ENCODE measurements around the gene FNBP1L.
"Not testable (repeated sequence)": the region's sequence is repeated elsewhere in the genome, so short reads cannot be mapped to it uniquely, and the experiment has no call there.

FNBP1L gene

GRCh38 chr1:93474321-93474720 lies 26.4 kb downstream of the FNBP1L start:
- TF ChIP-seq KLF9 (tag by site-specific recombination; IDR thresholded peaks at IDR 0.05; ENCODE audit: low read depth) (no peak), ZBTB11 (tag by site-specific recombination; conservative IDR thresholded peaks at IDR 0.05; ENCODE audit: low read depth) (no peak)
- POLR2A ChIA-PET, result no interaction called here
- Histone ChIP-seq H3K4me3 (ENCODE audit: low read depth, low read length) (no peak overlapping the region), H3K9me3 (ENCODE audit: control insufficient read depth, insufficient read depth, low read depth, low read length) (no peaks in the 10 kb centered on the region), H3K27ac (ENCODE audit: extremely low read depth, low read depth, low read length) (no peak overlapping the region), H3K36me3 (ENCODE audit: control insufficient read depth in 2 of 2, insufficient read depth in 1 of 2, low read length in 2 of 2) (no peaks in the 10 kb centered on the region), H3K4me1 (ENCODE audit: control insufficient read depth, insufficient read depth, low read length) (peaks cover 12% of the 10 kb centered on the region)
- CTCF ChIA-PET, result interaction anchor here (0.6 kb wide), 1 partner anchor 51 kb away, joined by 3 read pairs; no protein-coding TSS in a partner anchor

- no peak overlapping the region for H3K4me3 ChIP-seq (ENCODE audit: low read depth, low read length)
- peaks cover 12% of the 10 kb centered on the region for H3K4me1 ChIP-seq (ENCODE audit: control insufficient read depth, insufficient read depth, low read length)
- ChIA-PET CTCF (interaction anchor here (0.6 to 1.1 kb wide), 2 partner anchors 15 to 77 kb away, joined by 3 to 4 read pairs; no protein-coding TSS in a partner anchor), POLR2A (no interaction called here)
- TF ChIP-seq ZNF626 (tag by site-specific recombination; IDR thresholded peaks at IDR 0.05) (no peak), ZNF292 (tag by site-specific recombination; IDR thresholded peaks at IDR 0.05; ENCODE audit: borderline replicate concordance, low read depth) (no peak), ZBTB20 (tag by site-specific recombination; IDR thresholded peaks at IDR 0.05) (no peak), ZNF510 (tag by site-specific recombination; IDR thresholded peaks at IDR 0.05; ENCODE audit: insufficient replicate concordance) (no peak), ZNF280D (tag by site-specific recombination; IDR thresholded peaks at IDR 0.05) (no peak), PRDM4 (tag by site-specific recombination; IDR thresholded peaks at IDR 0.05) (no peak)
- H3K27ac ChIP-seq (ENCODE audit: extremely low read depth, low read depth, low read length), result no peak overlapping the region
- no peaks in the 10 kb centered on the region for H3K9me3 ChIP-seq (ENCODE audit: control insufficient read depth, insufficient read depth, low read depth, low read length)
- no peaks in the 10 kb centered on the region for H3K36me3 ChIP-seq (ENCODE audit: control insufficient read depth in 2 of 2, insufficient read depth in 1 of 2, low read length in 2 of 2)
Observed at GRCh38 chr1:93475681-93476080, 27.8 kb downstream of the FNBP1L start.

GRCh38 chr1:93479133-93479745 lies 31.3 kb downstream of the FNBP1L start:
- H3K36me3 ChIP-seq (ENCODE audit: control insufficient read depth in 2 of 2, insufficient read depth in 1 of 2, low read length in 2 of 2); H3K4me1 ChIP-seq (ENCODE audit: control insufficient read depth, insufficient read depth, low read length); H3K9me3 ChIP-seq (ENCODE audit: control insufficient read depth, insufficient read depth, low read depth, low read length); H3K27ac ChIP-seq (ENCODE audit: extremely low read depth, low read depth, low read length); CTCF ChIA-PET; H3K4me3 ChIP-seq (ENCODE audit: low read depth, low read length): not testable (repeated sequence)
- TF ChIP-seq SETDB1 (IDR thresholded peaks at IDR 0.05; ENCODE audit: insufficient read length, low read length) (peak; percentile 72), ZNF626 (tag by site-specific recombination; IDR thresholded peaks at IDR 0.05) (peak; percentile 70; the same call in 1 of the 2 replicates)
- POLR2A ChIA-PET, result interaction anchor here (0.6 kb wide), 1 partner anchor 1523 kb away, joined by 3 read pairs; no protein-coding TSS in a partner anchor
